Keratinocyte (primary cell): ENCODE results near the gene RNF152. TPM values are rescaled to one million over a fixed set of nuclear protein-coding genes. Genes with fewer than 3 reads are reported as not detected.
A peak's percentile ranks its signal among the peaks of the same experiment; 100 is the strongest.

ENCODE experiments used
- DNase-seq: peaks from one replicate; pipeline ENCODE4 v3.0.0-alpha.2; 2011; ENCODE audit warnings: low read depth, missing footprints, low spot score
- FAIRE-seq: peaks from 2 replicates; lab custom pipeline; 2011; peaks lifted over from hg19 to GRCh38; lab: Jason Lieb, UNC
- H2AFZ ChIP-seq: 2 replicates; pipeline ENCODE4 v1.6.0; 2012; ENCODE audit warnings: low read length, control low read depth, inconsistent platforms; ENCODE audit not compliant: control insufficient read depth
- H3K27ac ChIP-seq: 2 replicates; pipeline ENCODE4 v1.5.1; 2011; ENCODE audit warnings: low read length; ENCODE audit not compliant: control insufficient read depth, insufficient read depth
- H3K27me3 ChIP-seq: 3 replicates; pipeline ENCODE4 v1.6.0; 2011; ENCODE audit warnings: low read length; ENCODE audit not compliant: control insufficient read depth, insufficient read depth; ENCODE audit errors: extremely low read depth
- H3K36me3 ChIP-seq, 2 experiments: 2 replicates in 1 of 2; 3 replicates in 1 of 2; pipeline ENCODE4 v1.5.1; 2011; ENCODE audit warnings: low read length in 2 of 2, mild to moderate bottlenecking in 1 of 2; ENCODE audit not compliant: control insufficient read depth in 2 of 2, insufficient read depth in 2 of 2; ENCODE audit errors: extremely low read depth in 1 of 2
- H3K4me1 ChIP-seq: 3 replicates; pipeline ENCODE4 v1.5.1; 2011; ENCODE audit warnings: low read length; ENCODE audit not compliant: control insufficient read depth, insufficient read depth; ENCODE audit errors: extremely low read depth
- H3K4me2 ChIP-seq: 3 replicates; pipeline ENCODE4 v1.6.0; 2011; ENCODE audit warnings: low read depth, low read length; ENCODE audit not compliant: control insufficient read depth, insufficient read depth; ENCODE audit errors: extremely low read depth
- H3K4me3 ChIP-seq, 3 experiments: fragments of 200-600 bp in 1 of 3; sonication (generic) in 1 of 3; 2 replicates in 2 of 3; 3 replicates in 1 of 3; pipeline ENCODE4 v1.5.1; 2011 to 2016; ENCODE audit warnings: low read length in 3 of 3, mild to moderate bottlenecking in 3 of 3, control low read depth in 2 of 3, inconsistent platforms in 1 of 3, low read depth in 1 of 3, mixed read lengths in 1 of 3, mixed run types in 1 of 3, moderate library complexity in 1 of 3; ENCODE audit not compliant: control insufficient read depth in 2 of 3, insufficient read depth in 2 of 3; ENCODE audit errors: extremely low read depth in 1 of 3
- H3K79me2 ChIP-seq: 2 replicates; pipeline ENCODE4 v1.6.0; 2012; ENCODE audit warnings: low read length; ENCODE audit not compliant: control insufficient read depth, insufficient read depth
- H3K9ac ChIP-seq: 3 replicates; pipeline ENCODE4 v1.6.0; 2011; ENCODE audit warnings: low read length; ENCODE audit not compliant: control insufficient read depth, insufficient read depth; ENCODE audit errors: extremely low read depth
- H3K9me1 ChIP-seq: 3 replicates; pipeline ENCODE4 v1.6.0; 2011; ENCODE audit warnings: low read length; ENCODE audit not compliant: control insufficient read depth, insufficient read depth; ENCODE audit errors: extremely low read depth
- H3K9me3 ChIP-seq: 2 replicates; pipeline ENCODE4 v1.5.1; 2012; ENCODE audit warnings: low read depth, low read length; ENCODE audit not compliant: control insufficient read depth
- H4K20me1 ChIP-seq: 3 replicates; pipeline ENCODE4 v1.6.0; 2011; ENCODE audit warnings: low read length; ENCODE audit not compliant: control insufficient read depth, insufficient read depth; ENCODE audit errors: extremely low read depth
- EZH2 ChIP-seq: IDR thresholded peaks from one replicate; pipeline ENCODE4 v1.6.1; 2012; ENCODE audit warnings: inconsistent platforms, mild to moderate bottlenecking, low read length, moderate library complexity
- dilution Hi-C: fragments of 300-500 bp; cut with MboI; formaldehyde crosslinking; loops from one replicate; pipeline ENCODE4 v1.7.0; 2020; ENCODE audit warnings: low sequenced_read_pairs; ENCODE audit not compliant: extremely low pct_ligation_motif_present
- polyA plus RNA-seq, 5 experiments: library from polyadenylated mRNA; depleted of rRNA in 3 of 5; stranded (reverse) in 3 of 5; stranded (forward) in 1 of 5; unstranded in 1 of 5; fragments of >200 nt; gene quantifications; 1 replicate in 1 of 5; 2 replicates in 3 of 5; 3 replicates in 1 of 5; pipeline versions ENCODE4 v1.2.1 to v1.2.3, GENCODE V29; 2011 to 2012; ENCODE audit warnings: missing spikeins in 2 of 5, low read depth in 1 of 5, low replicate concordance in 1 of 5
- TF ChIP-seq, protein P1 (sequence below), 3 experiments: IDR thresholded peaks in 1 of 3; conservative IDR thresholded peaks in 1 of 3; optimal IDR thresholded peaks in 1 of 3; 2 replicates in 2 of 3; 3 replicates in 1 of 3; pipeline versions ENCODE3 to v1.5.1; 2011; ENCODE audit warnings: low read length in 3 of 3, mild to moderate bottlenecking in 3 of 3, moderate library complexity in 2 of 3, control low read depth in 1 of 3, inconsistent platforms in 1 of 3; ENCODE audit not compliant: insufficient read depth in 2 of 3; ENCODE audit errors: extremely low read depth in 1 of 3

Gene RNF152
- polyA plus RNA-seq, 1 donor (not counting 4 experiments of a cell fraction or from before 2014, with no cell fraction given): 10.1 TPM

DNA sequence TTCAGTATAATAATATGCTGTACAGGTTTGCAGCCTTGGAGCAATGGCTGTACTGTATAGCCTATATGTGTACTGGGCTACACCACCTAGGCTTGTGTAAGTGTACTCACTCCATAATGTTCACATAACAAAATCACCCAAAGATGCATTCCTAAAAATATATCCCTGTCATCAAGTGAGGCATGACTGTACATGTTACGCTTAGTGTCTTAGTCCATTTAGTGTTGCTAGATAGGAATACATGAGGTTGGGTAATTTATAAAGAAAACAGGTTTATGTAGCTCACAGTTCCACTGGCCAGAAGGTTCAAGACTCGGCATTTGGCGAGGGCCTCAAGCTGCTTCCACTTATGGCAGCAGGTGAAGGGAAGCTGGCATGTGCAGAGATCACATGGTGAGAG lies 31.4 kb downstream of the RNF152 start:
- Histone ChIP-seq H3K4me2 (no peak overlapping the region), H3K4me3 (no peak overlapping the region)

GRCh38 chr18:61860302-61860701 lies 32.5 kb downstream of the RNF152 start:
- TF ChIP-seq, protein P1, sequence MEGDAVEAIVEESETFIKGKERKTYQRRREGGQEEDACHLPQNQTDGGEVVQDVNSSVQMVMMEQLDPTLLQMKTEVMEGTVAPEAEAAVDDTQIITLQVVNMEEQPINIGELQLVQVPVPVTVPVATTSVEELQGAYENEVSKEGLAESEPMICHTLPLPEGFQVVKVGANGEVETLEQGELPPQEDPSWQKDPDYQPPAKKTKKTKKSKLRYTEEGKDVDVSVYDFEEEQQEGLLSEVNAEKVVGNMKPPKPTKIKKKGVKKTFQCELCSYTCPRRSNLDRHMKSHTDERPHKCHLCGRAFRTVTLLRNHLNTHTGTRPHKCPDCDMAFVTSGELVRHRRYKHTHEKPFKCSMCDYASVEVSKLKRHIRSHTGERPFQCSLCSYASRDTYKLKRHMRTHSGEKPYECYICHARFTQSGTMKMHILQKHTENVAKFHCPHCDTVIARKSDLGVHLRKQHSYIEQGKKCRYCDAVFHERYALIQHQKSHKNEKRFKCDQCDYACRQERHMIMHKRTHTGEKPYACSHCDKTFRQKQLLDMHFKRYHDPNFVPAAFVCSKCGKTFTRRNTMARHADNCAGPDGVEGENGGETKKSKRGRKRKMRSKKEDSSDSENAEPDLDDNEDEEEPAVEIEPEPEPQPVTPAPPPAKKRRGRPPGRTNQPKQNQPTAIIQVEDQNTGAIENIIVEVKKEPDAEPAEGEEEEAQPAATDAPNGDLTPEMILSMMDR (optimal IDR thresholded peaks at IDR 0.05 in 1 of 3, IDR thresholded peaks at IDR 0.05 in 1 of 3, conservative IDR thresholded peaks at IDR 0.05 in 1 of 3; ENCODE audit: extremely low read depth in 1 of 3, insufficient read depth in 2 of 3, low read length in 3 of 3): no peak
- TF ChIP-seq EZH2: no peak
- Histone ChIP-seq H3K9ac (no peak overlapping the region), H3K4me1 (peaks cover 9% of the 10 kb centered on the region), H3K79me2 (peaks cover 47% of the 10 kb centered on the region), H3K27ac (no peak overlapping the region), H3K9me1 (no peaks in the 10 kb centered on the region), H3K27me3 (no peaks in the 10 kb centered on the region), H3K4me3 (no peak overlapping the region), H3K36me3 (peaks cover 0 to 4% of the 10 kb centered on the region in 2 experiments), H3K9me3 (no peaks in the 10 kb centered on the region), H4K20me1 (no peaks in the 10 kb centered on the region), H3K4me2 (no peak overlapping the region), H2AFZ (no peak overlapping the region)
- dilution Hi-C loops: no loop called here
- no peak for DNase-seq
- FAIRE-seq: no peak

More for the DNA sequence above, 31.4 kb downstream of the RNF152 start:
- Histone ChIP-seq H4K20me1 (no peaks in the 10 kb centered on the region), H3K4me1 (peaks cover 9% of the 10 kb centered on the region), H3K79me2 (peaks cover 40% of the 10 kb centered on the region), H3K9ac (no peak overlapping the region), H3K36me3 (peaks cover 0 to 4% of the 10 kb centered on the region in 2 experiments), H3K27ac (peak overlapping the region; percentile 19), H3K9me1 (no peaks in the 10 kb centered on the region), H2AFZ (no peak overlapping the region), H3K9me3 (no peaks in the 10 kb centered on the region), H3K27me3 (no peaks in the 10 kb centered on the region)
- TF ChIP-seq, protein P1 (optimal IDR thresholded peaks at IDR 0.05 in 1 of 3, IDR thresholded peaks at IDR 0.05 in 1 of 3, conservative IDR thresholded peaks at IDR 0.05 in 1 of 3; ENCODE audit: extremely low read depth in 1 of 3, insufficient read depth in 2 of 3, low read length in 3 of 3): no peak
- no peak for TF ChIP-seq EZH2
- FAIRE-seq: peak; percentile 93
- DNase-seq: no peak
- dilution Hi-C loops: no loop called here
